Medulla oblongata (tissue), 1 donor: Measurements from ENCODE around the gene KRTAP9-7.
A peak's percentile ranks its signal among the peaks of the same experiment; 100 is the strongest.
"Not testable (repeated sequence)": the region's sequence is repeated elsewhere in the genome, so short reads cannot be mapped to it uniquely, and the experiment has no call there.

ENCODE experiments used
- DNase-seq: peaks from one replicate; pipeline ENCODE4 v3.0.0-alpha.2; 2015; ENCODE audit errors: extremely low spot score

Gene KRTAP9-7

DNA sequence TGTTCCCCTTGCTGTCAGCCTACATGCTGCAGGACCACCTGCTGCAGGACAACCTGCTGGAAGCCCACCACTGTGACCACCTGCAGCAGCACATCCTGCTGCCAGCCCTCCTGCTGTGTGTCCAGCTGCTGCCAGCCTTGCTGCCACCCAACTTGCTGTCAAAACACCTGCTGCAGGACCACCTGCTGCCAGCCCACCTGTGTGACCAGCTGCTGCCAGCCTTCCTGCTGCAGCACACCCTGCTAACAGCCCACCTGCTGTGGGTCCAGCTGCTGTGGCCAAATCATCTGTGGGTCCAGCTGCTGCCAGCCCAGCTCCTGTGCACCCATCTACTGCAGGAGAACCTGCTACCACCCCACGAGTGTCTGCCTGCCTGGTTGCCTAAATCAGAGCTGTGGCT lies 4.2 kb upstream of the KRTAP9-7 start:
- not testable (repeated sequence) for DNase-seq

DNA sequence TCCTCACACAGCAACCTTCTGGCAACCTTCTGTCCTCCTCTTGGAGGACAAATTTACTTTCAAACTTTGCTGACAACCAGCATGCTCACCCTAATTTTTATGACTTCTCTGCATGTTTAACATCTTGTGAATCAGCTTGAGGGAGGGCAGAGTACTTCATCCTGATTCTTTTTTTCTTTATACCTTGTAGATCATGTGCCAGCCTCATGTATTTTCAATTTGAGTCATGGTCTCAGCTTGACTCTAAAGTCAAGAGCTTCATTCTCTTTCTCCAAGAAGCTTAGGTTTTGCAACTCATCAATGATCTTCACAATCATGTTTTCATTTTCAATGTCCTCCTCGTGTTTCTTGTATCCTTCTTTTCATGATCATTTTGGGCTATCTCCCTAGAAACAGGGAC lies 3.6 kb upstream of the KRTAP9-7 start:
- no peak for DNase-seq

DNA sequence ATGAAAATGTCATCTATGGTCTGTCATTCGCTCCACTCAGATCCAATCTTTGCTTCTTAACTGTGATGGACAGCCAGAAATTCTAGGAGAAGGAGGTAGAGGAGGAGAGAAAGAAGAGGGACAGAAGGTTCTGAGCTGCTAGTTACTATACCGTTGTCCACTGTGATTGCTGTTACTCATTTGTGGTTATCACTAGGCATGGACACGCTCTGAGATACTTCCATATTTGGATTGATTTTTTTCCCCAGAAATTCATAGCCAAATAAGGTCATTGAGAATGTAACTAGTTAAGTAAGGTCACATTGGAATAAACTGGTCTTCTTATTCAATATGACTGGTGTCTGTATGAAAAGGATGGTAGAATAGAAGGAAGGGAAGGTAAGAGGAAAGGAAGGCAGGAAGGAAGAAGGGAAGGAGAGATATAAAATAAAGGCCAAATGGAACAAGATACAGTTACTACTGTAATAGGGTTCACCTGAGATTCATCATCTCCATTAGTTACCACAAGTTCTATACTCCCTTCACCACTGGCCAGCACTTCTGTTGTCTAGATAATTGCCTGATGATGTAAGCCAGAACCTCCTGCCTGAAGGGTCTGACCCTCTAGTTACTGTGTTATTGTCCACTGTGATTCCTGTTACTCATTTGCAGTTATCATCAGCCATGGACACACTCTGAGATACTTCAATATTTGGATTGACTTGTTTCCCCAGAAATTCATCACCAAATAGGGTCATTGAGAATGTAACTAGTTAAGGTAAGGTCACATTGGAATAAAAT lies 2.9 kb downstream of the KRTAP9-7 start:
- no peak for DNase-seq

DNA sequence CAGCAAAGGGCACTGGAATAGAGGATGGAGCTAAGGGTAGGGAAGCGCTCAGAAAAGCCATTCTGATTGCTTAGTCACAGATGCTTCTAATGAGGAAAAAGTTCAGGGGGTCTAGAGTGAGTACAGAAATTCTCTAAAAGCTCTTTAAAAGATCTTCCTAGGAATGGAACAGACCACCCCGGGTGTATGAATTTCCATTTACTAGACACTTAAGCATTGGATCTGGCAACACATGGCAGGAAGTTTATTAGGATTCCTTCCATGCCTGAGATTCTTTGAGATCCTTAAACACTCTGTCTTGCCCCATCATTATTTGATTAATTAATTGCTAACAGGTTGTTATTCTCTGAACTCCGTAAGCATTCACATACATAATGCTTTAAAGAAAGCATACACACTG lies 8.5 kb downstream of the KRTAP9-7 start:
- no peak for DNase-seq

DNA sequence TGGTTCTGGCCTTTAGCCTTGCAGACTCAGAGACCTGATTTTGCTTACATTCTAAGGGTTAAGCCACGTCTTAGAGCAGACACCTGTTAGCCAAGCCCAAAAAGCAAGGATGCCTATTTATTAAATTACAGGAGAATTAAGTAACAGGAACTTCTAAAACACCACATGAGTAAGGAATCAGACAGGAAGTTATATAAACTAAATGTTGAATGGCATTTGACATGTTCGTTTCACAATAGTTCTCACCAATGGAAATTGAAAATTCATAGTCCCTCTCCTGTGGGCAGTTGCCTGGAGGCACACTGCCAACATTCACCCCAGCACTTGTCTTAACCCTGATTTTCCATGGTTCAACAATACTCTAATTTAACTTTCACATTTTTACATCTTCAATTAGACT lies 9.0 kb downstream of the KRTAP9-7 start:
- DNase-seq, result no peak

DNA sequence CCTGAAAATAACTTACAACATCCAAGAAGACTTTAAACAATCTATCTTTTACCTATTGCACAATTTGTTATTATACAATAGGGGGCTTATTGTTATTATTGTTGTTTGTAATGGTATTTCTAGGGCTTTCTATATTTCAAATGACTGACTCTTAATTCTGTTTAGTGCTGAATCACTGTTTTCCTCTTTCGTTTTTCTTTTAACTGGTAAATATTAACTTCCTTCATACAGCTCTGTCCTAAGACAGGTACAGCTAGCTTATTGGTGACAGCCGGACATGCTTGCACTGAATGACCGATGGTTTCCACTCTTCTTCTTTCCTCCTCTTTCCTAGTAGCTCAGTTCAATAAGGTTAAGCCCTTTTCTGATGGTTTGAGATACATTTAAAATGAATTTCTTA lies 11.6 kb downstream of the KRTAP9-7 start:
- DNase-seq, result no peak

DNA sequence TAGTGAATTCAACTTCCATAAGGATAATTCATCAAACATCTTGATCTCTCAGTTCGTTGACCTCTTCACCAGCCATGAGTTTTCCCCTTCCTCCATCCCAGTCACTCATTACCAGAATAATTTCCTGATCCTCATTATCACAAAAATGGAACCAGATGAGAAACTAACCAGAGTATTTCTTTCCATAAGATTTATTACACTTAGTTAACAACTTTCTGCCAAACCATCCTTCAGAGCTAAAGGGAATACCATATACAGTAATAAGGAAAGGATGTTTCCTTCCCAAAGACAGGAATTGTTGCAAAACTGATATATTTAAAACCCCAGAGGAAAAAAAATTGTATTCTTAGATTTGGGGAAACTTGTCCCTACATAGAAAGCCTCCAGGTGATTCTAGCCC lies 18.5 kb downstream of the KRTAP9-7 start:
- no peak for DNase-seq

DNA sequence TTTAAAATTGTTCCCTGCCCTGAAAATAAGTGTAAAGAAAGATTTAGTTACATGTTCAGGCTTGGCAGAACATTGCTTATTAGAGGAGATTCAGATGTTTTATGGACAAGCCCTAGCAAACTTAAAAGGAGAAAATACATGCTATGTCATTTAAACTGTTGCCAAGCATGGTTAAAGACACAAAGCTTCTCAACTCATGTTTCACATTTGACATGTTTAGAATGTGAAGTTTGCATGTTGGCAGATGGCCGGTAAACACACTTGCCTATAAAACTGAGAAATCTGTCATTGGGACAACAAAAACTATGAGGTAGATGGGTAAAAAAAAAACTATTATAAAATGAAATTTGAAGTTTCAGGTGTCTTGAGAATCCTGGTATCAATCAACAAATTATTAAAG lies 21.3 kb downstream of the KRTAP9-7 start:
- DNase-seq, result no peak

DNA sequence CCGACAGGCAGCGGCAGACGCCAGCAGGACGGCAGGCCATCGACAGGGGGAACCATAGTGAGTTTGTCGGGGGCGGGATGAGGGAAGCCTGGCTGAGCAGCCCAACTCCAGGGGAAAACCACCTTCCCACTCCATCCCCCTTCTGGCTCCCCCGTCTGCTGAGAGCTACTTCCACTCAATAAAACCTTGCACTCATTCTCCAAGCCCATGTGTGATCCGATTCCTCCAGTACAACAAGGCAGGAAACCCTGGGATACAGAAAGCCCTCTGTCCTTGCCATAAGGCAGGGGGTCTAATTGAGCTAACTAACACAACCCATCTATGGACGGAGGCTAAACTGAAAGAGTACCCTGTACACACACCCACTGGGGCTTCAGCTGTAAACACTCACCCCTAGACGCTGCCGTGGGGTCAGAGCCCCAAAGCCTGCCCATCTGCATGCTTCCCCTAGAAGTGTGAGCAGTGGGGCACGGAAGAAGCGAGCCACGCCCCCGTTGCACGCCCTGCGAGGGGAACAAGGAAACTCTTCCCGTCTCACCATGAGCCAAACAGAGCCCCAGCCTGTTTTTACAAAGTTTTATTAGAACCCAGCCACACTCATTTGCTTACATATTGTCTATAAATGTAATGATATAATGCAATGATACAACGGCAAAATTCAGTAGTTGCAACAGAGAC lies 23.1 kb downstream of the KRTAP9-7 start:
- DNase-seq, result no peak

DNA sequence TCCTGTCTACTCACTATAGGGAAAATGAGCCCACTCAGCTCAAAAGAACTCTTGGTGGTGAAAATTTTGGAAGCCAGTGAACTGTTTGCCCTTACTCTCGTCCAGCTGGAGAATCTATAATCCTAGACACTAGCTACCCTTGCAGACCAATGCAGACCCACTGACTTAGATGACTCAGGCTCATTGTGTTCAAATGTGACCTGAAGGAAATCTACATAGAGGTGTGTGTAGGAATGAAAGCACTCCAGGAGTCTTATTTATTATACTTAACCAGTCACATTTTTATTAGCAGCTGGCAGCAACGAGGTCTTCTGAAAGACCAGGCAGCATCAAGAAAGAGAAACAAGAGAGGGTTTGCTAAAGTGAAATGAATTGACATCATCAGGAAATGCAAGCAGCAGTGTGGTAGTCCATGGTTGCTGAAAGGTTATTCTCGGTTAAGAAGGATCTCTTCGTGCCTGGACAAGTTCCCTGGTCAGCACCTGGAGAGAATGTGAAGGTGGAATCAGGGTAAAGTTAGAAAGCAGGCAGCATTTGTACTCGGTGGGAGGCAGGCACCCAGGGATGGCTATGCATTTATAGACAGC lies 25.8 kb downstream of the KRTAP9-7 start:
- DNase-seq, result no peak

DNA sequence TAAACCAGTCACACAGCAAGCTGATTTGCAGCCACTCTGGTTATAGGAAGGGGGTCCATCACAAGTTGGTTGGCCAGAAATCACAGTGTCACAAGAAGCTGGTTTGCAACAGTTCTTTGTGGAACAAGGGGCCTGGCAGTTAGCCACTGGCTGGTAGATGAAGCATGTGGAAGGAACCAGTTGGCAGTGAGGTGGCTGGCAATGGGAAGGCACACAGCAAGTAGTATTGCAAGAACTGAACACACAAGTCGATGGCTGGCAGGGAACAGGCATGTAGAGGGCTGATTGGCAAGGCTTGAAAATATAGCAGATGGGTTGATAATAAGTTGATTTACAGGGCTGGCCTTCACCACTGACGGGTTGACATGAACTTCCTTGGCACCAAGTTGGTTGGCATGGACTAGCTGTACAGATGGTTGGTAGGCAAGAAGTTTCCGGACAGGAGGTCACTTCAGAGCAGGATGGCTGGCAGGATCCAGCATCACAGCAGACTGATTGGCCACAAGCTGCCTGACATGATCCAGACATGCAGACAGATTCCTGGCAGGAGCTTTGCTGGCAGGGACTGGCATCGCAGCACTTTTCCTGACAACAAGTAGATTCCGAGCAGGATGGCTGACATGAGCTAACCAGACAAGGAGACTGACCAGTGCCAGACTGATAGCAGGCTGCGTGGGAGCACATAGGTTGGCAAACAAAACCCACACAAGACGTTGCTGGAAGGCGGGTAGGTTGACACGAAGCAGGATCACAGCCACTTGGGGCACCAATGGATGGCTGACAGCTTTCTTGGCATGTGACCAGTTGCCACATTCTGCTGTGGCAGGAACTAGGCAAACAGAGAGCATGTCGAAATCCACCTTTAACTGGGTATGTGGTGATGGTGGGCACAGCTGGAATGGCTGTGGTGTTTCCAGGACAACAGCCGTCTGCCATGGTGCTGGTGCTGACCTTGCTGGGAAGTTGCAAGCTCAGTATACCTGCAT lies 26.7 kb downstream of the KRTAP9-7 start, which contains the start of gene KRTAP29-1:
TSS of gene KRTAP29-1 (minus strand) at position 936 of the 986 bp plus-strand sequence. CDS start at position 936, 0 bp downstream.
- DNase-seq, result no peak

DNA sequence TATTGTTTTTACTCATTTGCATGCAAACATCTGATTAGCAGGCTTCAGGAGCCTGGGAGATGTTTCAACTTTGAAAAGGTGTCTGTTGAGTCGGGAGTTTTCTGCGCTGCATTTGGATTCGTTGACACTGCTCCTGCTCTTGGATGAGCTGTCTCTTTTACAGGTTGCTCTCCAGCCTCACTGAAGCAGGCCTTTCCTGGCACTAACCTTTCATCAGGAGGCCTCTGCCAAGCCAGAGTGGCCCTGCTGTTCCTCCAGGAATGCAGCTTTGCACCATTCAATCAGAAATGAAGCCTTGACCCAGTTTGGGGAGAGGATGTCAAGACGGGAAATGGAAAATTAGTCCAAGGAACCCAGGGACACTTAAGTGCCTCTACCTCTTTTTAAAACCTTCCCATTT lies 27.5 kb downstream of the KRTAP9-7 start:
- DNase-seq, result no peak

DNA sequence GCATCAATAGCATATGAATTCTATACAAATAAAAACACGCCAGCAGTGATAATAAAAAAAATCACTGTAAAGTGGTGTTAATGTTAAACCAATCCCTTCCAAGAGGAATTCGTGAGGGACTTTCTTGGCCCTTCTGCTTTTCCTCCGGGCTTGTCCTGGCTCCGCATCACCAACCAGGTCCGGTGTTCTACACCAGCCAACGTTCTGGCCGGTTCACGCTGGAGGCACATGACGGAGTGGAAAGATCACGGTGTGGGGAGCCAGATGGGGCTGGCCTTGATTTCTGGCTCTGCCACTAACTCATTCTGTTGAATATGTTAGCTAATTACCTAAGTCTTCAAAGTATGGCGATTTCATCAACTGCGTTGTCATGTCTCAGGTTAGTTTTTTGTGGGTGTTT lies 28.6 kb downstream of the KRTAP9-7 start:
- DNase-seq, result no peak

DNA sequence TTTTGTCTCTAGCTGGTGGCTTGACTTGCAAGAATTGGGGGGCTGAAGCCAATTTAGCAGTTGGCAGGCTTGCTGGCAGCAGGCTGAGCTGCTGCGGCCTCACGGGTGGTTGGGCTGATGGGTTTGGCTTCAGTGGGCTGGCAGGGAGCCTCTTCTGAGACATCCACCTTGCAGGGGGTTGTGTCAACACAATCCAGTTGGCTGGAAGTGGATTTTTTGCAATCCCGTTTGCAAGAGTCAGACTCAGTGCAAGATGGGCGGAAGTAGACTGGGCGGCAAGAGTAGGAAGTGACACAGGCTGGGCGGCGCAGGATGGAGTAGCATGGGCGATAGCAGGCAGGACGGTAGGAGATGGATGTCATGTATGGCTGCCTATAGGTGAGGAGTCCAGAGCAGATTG lies 32.1 kb downstream of the KRTAP9-7 start:
- peak; percentile 2 for DNase-seq

DNA sequence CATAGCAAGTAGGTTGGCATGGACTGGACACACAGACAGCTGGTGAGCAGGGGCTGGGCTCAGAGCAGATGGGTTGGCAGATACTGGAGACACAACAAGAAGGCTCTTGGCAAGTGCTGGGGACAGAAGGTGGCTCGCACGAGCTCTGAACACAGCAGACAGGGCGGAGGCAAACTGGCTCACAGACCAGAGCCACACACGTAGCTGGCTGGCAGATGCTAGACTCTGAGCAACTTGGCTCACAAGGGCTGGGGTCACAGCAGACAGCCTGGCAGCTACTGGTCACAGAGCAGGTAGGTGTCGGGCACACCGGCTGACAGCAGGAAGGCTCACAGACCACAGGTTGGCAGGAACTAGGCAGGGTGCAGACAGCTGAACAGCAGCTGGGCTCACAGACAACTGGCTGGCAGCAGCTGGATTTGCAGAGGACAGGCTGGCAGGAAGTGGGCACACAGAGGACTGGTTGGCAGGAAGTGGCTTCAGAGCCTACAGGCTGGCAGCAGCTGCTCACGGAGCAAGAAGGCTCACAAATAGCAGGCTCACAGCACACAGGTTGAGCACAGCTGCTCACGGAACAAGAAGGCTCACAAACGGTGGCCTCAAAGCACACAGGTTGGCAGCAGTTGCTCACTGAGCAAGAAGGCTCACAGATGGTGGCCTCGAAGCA lies 32.9 kb downstream of the KRTAP9-7 start:
- peak; percentile 24 for DNase-seq

DNA sequence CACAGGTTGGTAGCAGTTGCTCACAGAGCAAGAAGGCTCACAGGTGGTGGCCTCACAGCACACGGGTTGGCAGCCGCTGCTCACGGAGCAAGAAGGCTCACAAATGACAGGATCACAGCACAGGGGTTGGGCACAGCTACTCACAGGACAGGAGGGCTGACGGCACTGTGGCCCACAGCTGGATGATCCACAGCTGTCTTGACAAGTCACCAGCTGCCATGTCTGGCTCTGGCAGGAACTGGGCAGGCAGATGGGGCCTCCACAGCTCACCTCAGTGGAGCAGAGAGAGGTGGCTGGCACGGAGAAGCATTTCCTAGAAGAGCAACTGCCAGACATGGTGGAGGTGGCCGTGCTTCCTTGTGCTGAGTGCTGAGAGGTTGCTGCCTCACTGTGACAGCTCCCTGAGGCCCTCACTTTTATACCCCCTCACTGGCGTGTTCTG lies 33.4 kb downstream of the KRTAP9-7 start, which contains the start of gene KRTAP16-1:
TSS of gene KRTAP16-1 (minus strand) at position 392 of the 442 bp plus-strand sequence. CDS start at position 336, 56 bp downstream.
- DNase-seq, result no peak

DNA sequence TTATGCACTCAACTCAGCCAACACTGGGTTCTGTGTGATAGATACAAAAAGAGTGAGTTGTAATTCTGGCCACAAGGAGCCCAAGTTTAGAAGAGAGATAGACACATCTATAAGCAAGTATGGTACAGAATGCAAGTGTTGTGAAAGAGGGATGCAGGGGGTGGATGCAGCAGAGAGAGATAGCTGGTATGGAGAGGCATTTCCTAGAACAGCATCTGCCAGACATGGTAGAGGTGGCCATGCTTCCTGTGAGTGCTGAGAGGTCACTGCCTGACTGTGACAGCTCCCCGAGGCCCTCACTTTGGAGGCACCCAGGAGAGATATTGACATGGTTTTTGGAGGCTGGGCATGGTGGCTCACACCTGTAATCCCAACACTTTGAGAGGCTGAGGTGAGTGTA lies 35.6 kb downstream of the KRTAP9-7 start:
- no peak for DNase-seq

DNA sequence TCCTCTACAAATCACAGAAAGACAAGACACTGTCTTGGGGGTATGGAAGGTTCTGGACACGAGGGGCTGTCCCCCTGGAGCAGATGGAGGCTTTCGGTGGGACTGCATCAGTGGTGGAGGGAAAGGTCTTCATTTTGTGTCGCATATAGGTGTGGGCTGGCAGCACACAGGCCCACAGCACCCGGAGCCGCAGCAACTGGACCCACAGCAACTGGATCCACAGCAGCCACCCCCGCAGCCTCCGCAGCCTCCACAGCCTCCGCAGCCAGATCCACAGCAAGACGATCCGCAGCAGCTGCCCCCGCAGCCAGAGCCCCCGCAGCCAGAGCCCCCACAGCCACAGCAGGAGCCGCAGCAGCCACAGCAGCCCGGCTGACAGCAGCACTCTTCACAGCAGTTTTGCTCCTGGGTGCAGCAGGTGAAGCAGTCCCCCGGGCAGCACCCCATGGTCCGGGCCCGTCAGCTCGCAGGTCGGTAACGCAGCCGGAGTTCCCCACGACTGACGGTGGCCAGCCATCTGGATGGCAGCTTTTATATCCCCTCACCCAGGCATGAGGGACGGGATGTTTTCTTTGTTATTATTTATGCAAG lies 39.8 kb downstream of the KRTAP9-7 start, which contains the start of gene KRTAP17-1:
TSS of gene KRTAP17-1 (minus strand) at position 507 of the 591 bp plus-strand sequence. CDS start at position 447, 60 bp downstream.
- no peak for DNase-seq

DNA sequence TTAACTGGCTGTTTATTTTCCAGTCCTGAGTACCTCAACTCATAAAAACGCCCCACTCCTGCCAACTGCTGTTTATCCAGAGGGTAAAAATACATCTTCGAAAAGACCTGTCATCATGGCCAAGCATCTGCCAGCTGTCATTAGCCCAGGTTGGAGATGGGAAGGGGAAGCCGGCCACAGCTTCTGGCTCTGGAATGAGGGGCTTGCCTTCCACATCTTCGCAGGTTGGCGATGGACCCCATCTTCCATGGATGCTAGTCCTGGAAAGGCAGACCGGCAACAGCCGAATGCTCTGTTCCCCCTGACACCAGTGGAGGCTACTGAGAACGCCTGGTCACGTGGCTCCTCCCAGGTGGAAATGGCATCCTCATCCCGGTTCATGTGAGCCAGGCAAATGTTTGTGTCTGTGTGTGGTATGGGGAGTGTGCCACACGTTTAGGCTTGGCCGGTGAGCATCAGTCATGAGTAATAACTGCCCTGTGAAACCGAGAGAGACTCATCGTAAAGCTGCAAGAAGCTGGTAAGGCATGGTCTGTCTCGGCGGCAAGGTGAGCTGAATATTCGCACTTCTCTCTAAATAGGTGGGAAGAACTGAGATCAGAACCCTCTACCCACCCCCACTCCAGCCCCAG lies 40.4 kb downstream of the KRTAP9-7 start:
- no peak for DNase-seq

DNA sequence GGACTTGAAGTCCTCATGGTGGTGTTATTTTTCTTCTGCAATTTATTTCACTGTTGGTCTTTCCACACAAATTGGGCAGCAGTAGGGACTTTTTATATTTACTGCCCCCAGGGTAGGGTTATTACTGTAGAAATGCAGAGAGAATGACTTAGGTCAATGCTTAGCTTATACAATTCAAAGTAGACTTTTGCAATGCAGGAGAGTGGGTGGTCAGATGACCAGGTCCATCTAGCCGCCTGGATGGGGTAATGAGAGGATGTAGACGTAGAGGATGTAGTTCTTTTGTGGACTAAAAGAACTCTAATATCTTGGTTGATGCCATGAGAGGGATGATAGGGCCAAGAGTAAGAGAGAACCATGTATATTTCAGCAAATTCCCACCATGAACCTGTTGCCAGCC lies 42.7 kb downstream of the KRTAP9-7 start:
- no peak for DNase-seq
